HepG2 (cell line): Measurements from ENCODE around the gene EEF2. TPM values are rescaled to one million over a fixed set of nuclear protein-coding genes. Genes with fewer than 3 reads are reported as not detected.

ENCODE experiments used
- EHMT2 ChIP-seq: fragments of 200-600 bp; sonication (generic); IDR thresholded peaks from 2 replicates; pipeline ENCODE4 v1.7.0; 2017; ENCODE audit warnings: antibody characterized with exemption, low read depth, low read length, borderline replicate concordance
- KDM1A ChIP-seq: IDR thresholded peaks from 2 replicates; pipeline ENCODE4 v1.6.1; 2016; ENCODE audit warnings: missing compliant biosample characterization
- NFYB ChIP-seq: sonication (generic); formaldehyde crosslinking; IDR thresholded peaks from 2 replicates; pipeline ENCODE4 v1.4.0; 2020; ENCODE audit warnings: missing genetic modification reagents
- PCBP1 ChIP-seq: fragments of 200-400 bp; formaldehyde crosslinking; IDR thresholded peaks from 2 replicates; pipeline ENCODE4 v1.6.1; 2017; ENCODE audit warnings: mild to moderate bottlenecking, low read depth, low read length, borderline replicate concordance
- RBAK ChIP-seq: sonication (generic); formaldehyde crosslinking; IDR thresholded peaks from 2 replicates; pipeline ENCODE4 v1.5.1; 2020; ENCODE audit warnings: mild to moderate bottlenecking, missing genetic modification reagents
- STAG1 ChIP-seq: sonication (generic); formaldehyde crosslinking; IDR thresholded peaks from 2 replicates; pipeline ENCODE4 v1.4.0; 2020; ENCODE audit warnings: missing genetic modification reagents
- TEF ChIP-seq: sonication (generic); formaldehyde crosslinking; IDR thresholded peaks from 2 replicates; pipeline ENCODE4 v1.5.0; 2020; ENCODE audit warnings: missing genetic modification reagents
- ZBTB8A ChIP-seq: sonication (generic); formaldehyde crosslinking; IDR thresholded peaks from 2 replicates; pipeline ENCODE4 v1.4.0; 2020; ENCODE audit warnings: mild to moderate bottlenecking, low read depth, missing genetic modification reagents, borderline replicate concordance
- ZNF34 ChIP-seq: sonication (generic); formaldehyde crosslinking; IDR thresholded peaks from 2 replicates; pipeline ENCODE4 v1.4.0; 2020; ENCODE audit warnings: mild to moderate bottlenecking, missing genetic modification reagents, borderline replicate concordance
- ZNF543 ChIP-seq: sonication (generic); formaldehyde crosslinking; IDR thresholded peaks from 2 replicates; pipeline ENCODE4 v1.4.0; 2020; ENCODE audit warnings: mild to moderate bottlenecking, missing genetic modification reagents
- ZSCAN22 ChIP-seq: sonication (generic); formaldehyde crosslinking; IDR thresholded peaks from 2 replicates; pipeline ENCODE4 v1.4.0; 2020; ENCODE audit warnings: mild to moderate bottlenecking, missing genetic modification reagents
- polyA plus RNA-seq, 8 experiments: library from polyadenylated mRNA; depleted of rRNA in 3 of 8; stranded (reverse) in 7 of 8; unstranded in 1 of 8; fragments of >200 nt; fragmentation: Illumina TruSeq in 4 of 8; extraction: Trizol in 4 of 8; gene quantifications; 2 replicates each; pipeline versions ENCODE4 v1.2.1 to v1.2.3, GENCODE V29; 2011 to 2016; ENCODE audit warnings: low read depth in 4 of 8, missing spikeins in 1 of 8, mixed read lengths in 1 of 8; ENCODE audit not compliant: insufficient read depth in 1 of 8
- total RNA-seq, 5 experiments: library from RNA; depleted of rRNA; stranded (reverse); fragments of >200 nt; fragmentation: Illumina TruSeq; extraction: Trizol; gene quantifications; 2 replicates each; pipeline ENCODE4 v1.2.3, GENCODE V29; 2016; ENCODE audit warnings: low read depth in 1 of 5
- TF ChIP-seq, protein P1 (sequence below): sonication (generic); formaldehyde crosslinking; IDR thresholded peaks from 2 replicates; pipeline ENCODE4 v1.4.0; 2020; ENCODE audit warnings: mild to moderate bottlenecking, missing genetic modification reagents, borderline replicate concordance
- TF ChIP-seq, protein P2 (sequence below): sonication (generic); formaldehyde crosslinking; IDR thresholded peaks from 2 replicates; pipeline ENCODE4 v1.5.1; 2020; ENCODE audit warnings: missing genetic modification reagents, mild to moderate bottlenecking, borderline replicate concordance
- TF ChIP-seq, protein P3 (sequence below): IDR thresholded peaks from 2 replicates; pipeline ENCODE4 v1.6.1; 2018; ENCODE audit warnings: missing genetic modification reagents, mild to moderate bottlenecking, missing compliant biosample characterization
- TF ChIP-seq, protein P4 (sequence below): sonication (generic); formaldehyde crosslinking; IDR thresholded peaks from 2 replicates; pipeline ENCODE4 v1.4.0; 2020; ENCODE audit warnings: mild to moderate bottlenecking, missing genetic modification reagents
- TF ChIP-seq, protein P5 (sequence below): sonication (generic); formaldehyde crosslinking; IDR thresholded peaks from 2 replicates; pipeline ENCODE4 v1.5.0; 2020; ENCODE audit warnings: missing genetic modification reagents
- TF ChIP-seq, protein P6 (sequence below), 2 experiments: sonication (generic) in 1 of 2; formaldehyde crosslinking in 1 of 2; IDR thresholded peaks; 2 replicates each; pipeline versions ENCODE4 v1.5.1 to v1.6.1; 2011 to 2020; ENCODE audit warnings: borderline replicate concordance in 1 of 2, low read depth in 1 of 2, low read length in 1 of 2, mild to moderate bottlenecking in 1 of 2, missing genetic modification reagents in 1 of 2, moderate library complexity in 1 of 2

The EEF2 gene
- total and polyA plus RNA-seq, 2 of the 13 experiments (the other 11 are each of a cell fraction or from before 2014, with no cell fraction given) = 1,441 to 1,777 TPM

- TF ChIP-seq, protein P1, sequence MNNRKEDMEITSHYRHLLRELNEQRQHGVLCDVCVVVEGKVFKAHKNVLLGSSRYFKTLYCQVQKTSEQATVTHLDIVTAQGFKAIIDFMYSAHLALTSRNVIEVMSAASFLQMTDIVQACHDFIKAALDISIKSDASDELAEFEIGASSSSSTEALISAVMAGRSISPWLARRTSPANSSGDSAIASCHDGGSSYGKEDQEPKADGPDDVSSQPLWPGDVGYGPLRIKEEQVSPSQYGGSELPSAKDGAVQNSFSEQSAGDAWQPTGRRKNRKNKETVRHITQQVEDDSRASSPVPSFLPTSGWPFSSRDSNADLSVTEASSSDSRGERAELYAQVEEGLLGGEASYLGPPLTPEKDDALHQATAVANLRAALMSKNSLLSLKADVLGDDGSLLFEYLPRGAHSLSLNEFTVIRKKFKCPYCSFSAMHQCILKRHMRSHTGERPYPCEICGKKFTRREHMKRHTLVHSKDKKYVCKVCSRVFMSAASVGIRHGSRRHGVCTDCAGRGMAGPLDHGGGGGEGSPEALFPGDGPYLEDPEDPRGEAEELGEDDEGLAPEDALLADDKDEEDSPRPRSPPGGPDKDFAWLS (CRISPR knock-in tag) = no peak
- no peak for TF ChIP-seq RBAK (CRISPR knock-in tag)
- TF ChIP-seq, protein P2, sequence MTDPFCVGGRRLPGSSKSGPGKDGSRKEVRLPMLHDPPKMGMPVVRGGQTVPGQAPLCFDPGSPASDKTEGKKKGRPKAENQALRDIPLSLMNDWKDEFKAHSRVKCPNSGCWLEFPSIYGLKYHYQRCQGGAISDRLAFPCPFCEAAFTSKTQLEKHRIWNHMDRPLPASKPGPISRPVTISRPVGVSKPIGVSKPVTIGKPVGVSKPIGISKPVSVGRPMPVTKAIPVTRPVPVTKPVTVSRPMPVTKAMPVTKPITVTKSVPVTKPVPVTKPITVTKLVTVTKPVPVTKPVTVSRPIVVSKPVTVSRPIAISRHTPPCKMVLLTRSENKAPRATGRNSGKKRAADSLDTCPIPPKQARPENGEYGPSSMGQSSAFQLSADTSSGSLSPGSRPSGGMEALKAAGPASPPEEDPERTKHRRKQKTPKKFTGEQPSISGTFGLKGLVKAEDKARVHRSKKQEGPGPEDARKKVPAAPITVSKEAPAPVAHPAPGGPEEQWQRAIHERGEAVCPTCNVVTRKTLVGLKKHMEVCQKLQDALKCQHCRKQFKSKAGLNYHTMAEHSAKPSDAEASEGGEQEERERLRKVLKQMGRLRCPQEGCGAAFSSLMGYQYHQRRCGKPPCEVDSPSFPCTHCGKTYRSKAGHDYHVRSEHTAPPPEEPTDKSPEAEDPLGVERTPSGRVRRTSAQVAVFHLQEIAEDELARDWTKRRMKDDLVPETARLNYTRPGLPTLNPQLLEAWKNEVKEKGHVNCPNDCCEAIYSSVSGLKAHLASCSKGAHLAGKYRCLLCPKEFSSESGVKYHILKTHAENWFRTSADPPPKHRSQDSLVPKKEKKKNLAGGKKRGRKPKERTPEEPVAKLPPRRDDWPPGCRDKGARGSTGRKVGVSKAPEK (CRISPR knock-in tag) = no peak
- peak; percentile 61 for TF ChIP-seq NFYB (CRISPR knock-in tag)
- no peak for TF ChIP-seq PCBP1
- no peak for TF ChIP-seq STAG1 (CRISPR knock-in tag)
- no peak for TF ChIP-seq EHMT2
- TF ChIP-seq ZSCAN22 (CRISPR knock-in tag) = no peak
- TF ChIP-seq ZNF34 (CRISPR knock-in tag) = no peak
- no peak; the same call in 1 of the 2 replicates for TF ChIP-seq ZNF543 (CRISPR knock-in tag)
- TF ChIP-seq, protein P3, sequence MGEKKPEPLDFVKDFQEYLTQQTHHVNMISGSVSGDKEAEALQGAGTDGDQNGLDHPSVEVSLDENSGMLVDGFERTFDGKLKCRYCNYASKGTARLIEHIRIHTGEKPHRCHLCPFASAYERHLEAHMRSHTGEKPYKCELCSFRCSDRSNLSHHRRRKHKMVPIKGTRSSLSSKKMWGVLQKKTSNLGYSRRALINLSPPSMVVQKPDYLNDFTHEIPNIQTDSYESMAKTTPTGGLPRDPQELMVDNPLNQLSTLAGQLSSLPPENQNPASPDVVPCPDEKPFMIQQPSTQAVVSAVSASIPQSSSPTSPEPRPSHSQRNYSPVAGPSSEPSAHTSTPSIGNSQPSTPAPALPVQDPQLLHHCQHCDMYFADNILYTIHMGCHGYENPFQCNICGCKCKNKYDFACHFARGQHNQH (CRISPR knock-in tag) = peak; percentile 45; the same call in 1 of the 2 replicates
- no peak for TF ChIP-seq ZBTB8A
- TF ChIP-seq, protein P4, sequence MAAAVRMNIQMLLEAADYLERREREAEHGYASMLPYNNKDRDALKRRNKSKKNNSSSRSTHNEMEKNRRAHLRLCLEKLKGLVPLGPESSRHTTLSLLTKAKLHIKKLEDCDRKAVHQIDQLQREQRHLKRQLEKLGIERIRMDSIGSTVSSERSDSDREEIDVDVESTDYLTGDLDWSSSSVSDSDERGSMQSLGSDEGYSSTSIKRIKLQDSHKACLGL (CRISPR knock-in tag) = peak; percentile 78
- no peak for TF ChIP-seq KDM1A
- no peak for TF ChIP-seq TEF (CRISPR knock-in tag)
- TF ChIP-seq, protein P5, sequence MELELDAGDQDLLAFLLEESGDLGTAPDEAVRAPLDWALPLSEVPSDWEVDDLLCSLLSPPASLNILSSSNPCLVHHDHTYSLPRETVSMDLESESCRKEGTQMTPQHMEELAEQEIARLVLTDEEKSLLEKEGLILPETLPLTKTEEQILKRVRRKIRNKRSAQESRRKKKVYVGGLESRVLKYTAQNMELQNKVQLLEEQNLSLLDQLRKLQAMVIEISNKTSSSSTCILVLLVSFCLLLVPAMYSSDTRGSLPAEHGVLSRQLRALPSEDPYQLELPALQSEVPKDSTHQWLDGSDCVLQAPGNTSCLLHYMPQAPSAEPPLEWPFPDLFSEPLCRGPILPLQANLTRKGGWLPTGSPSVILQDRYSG = no peak
- TF ChIP-seq, protein P6, sequence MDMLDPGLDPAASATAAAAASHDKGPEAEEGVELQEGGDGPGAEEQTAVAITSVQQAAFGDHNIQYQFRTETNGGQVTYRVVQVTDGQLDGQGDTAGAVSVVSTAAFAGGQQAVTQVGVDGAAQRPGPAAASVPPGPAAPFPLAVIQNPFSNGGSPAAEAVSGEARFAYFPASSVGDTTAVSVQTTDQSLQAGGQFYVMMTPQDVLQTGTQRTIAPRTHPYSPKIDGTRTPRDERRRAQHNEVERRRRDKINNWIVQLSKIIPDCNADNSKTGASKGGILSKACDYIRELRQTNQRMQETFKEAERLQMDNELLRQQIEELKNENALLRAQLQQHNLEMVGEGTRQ (IDR thresholded peaks at IDR 0.05; ENCODE audit: low read depth, low read length) = peak; percentile 92
- TF ChIP-seq, protein P6 (CRISPR knock-in tag; IDR thresholded peaks at IDR 0.05; ENCODE audit: borderline replicate concordance) = peak; percentile 54
These were observed 22.0 kb upstream of the EEF2 start, which contains the start of gene PIAS4 (continued) for GRCh38 chr19:4007021-4007835.
